Measurements from ENCODE around the gene SMAD2.

GRCh38 chr18:47775961-47776360 lies 154.5 kb downstream of the SMAD2 start:
- TF ChIP-seq CTCF (IDR thresholded peaks at IDR 0.05) (peak in 3 of 6 experiments; percentile 27 to 37 (median 27)), POLR2A (IDR thresholded peaks at IDR 0.05) (no peak)

All from adrenal gland (tissue), 5 donors.